Activated CD8-positive, alpha-beta T cell treated with anti-CD3 and anti-CD28 coated beads for 36 hours (primary cell): ENCODE data around the gene RPS5. TPM values are rescaled to one million over a fixed set of nuclear protein-coding genes. Genes with fewer than 3 reads are reported as not detected.

Experiments used
- ATAC-seq: fragments of 200-7000 bp; cut with Tn5 transposase; one replicate; pipeline ENCODE4 v1.10.0; 2021; ENCODE audit warnings: mild to moderate bottlenecking, moderate library complexity
- CTCF ChIA-PET: fragments of 350-600 bp; sonication (Branson Sonifier 250); formaldehyde crosslinking; loops from one replicate; lab custom pipeline; 2021; ENCODE audit warnings: antibody characterized with exemption; lab: Charles Lee
- POLR2A ChIA-PET: fragments of 350-600 bp; sonication (Branson Sonifier 250); formaldehyde crosslinking; loops from one replicate; lab custom pipeline; 2021; ENCODE audit warnings: antibody characterized with exemption; lab: Charles Lee
- DNase-seq: peaks from one replicate; pipeline ENCODE4 v3.0.0-alpha.2; 2020
- H3K27ac Mint-ChIP-seq: one replicate; pipeline ENCODE4 v1.8.0; 2021; ENCODE audit warnings: mild to moderate bottlenecking, mixed read lengths
- H3K27me3 Mint-ChIP-seq: one replicate; pipeline ENCODE4 v1.8.0; 2021; ENCODE audit warnings: mixed read lengths
- H3K36me3 Mint-ChIP-seq: one replicate; pipeline ENCODE4 v1.8.0; 2021; ENCODE audit warnings: low read depth, mixed read lengths
- H3K4me1 Mint-ChIP-seq: one replicate; pipeline ENCODE4 v1.8.0; 2021; ENCODE audit warnings: low read depth, mixed read lengths
- H3K4me3 Mint-ChIP-seq: one replicate; pipeline ENCODE4 v1.8.0; 2021; ENCODE audit warnings: mild to moderate bottlenecking, moderate library complexity, mixed read lengths
- H3K9me3 Mint-ChIP-seq: one replicate; pipeline ENCODE4 v1.8.0; 2021; ENCODE audit warnings: mixed read lengths
- CTCF ChIP-seq: fragments of 200-600 bp; IDR thresholded peaks from one replicate; pipeline ENCODE4 v1.8.0; 2022; ENCODE audit warnings: antibody characterized with exemption, mild to moderate bottlenecking
- intact Hi-C: fragments of 100-400 bp; cut with micrococcal nuclease; formaldehyde crosslinking; loops from one replicate; pipeline ENCODE4 v1.10.0; 2022
- total RNA-seq, 2 experiments: library from RNA; stranded (reverse); gene quantifications; one replicate each; pipeline ENCODE4 v1.2.3, GENCODE V29; 2021

The RPS5 gene
- total RNA-seq, 2 experiments from 2014 or later: 1,906 to 1,936 TPM

DNA sequence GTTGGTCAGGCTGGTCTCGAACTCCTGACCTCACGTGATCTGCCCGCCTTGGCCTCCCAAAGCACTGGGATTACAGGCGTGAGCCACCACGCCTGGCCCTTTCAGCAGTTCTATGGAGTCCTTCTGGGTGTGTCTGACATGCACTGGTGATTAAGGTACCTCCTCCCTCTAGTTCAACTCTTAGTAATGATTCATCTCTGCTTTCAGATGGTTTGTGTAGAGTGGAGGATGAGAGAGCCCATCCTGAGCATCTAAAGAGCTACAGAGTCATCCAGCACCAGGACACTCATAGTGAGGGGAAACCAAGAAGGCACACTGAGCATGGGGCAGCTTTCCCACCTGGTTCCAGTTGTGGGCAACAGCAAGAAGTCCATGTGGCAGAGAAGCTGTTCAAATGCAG lies 29.5 kb downstream of the RPS5 start:
- DNase-seq (no peak), ATAC-seq (no peak)
- Mint-ChIP-seq H3K27ac (no peak overlapping the region), H3K4me1 (peaks cover 4% of the 10 kb centered on the region), H3K9me3 (no peaks in the 10 kb centered on the region), H3K27me3 (no peaks in the 10 kb centered on the region), H3K36me3 (peaks cover 54% of the 10 kb centered on the region), H3K4me3 (no peak overlapping the region)
- ChIA-PET POLR2A (interaction anchor here (3.4 kb wide), 1 partner anchor 8 kb away, joined by 10 read pairs; the partner anchor contains the start of gene ZNF584), CTCF (no interaction called here)
- TF ChIP-seq CTCF: no peak
- intact Hi-C loops: no loop called here

GRCh38 chr19:58417071-58417470 lies 30.0 kb downstream of the RPS5 start:
- POLR2A ChIA-PET: interaction anchor here (0.9 to 3.4 kb wide), 2 partner anchors 8 to 9 kb away, joined by 3 to 10 read pairs; partner anchors contain the start of gene ZNF584
- H3K36me3 Mint-ChIP-seq: peaks cover 56% of the 10 kb centered on the region
- no peaks in the 10 kb centered on the region for H3K27me3 Mint-ChIP-seq
- H3K9me3 Mint-ChIP-seq: no peaks in the 10 kb centered on the region
- DNase-seq (no peak), ATAC-seq (no peak)
- H3K4me3 Mint-ChIP-seq: no peak overlapping the region
- intact Hi-C loops: no loop called here
- H3K27ac Mint-ChIP-seq: no peak overlapping the region
- no peak for TF ChIP-seq CTCF
- peaks cover 4% of the 10 kb centered on the region for H3K4me1 Mint-ChIP-seq
- CTCF ChIA-PET: no interaction called here

DNA sequence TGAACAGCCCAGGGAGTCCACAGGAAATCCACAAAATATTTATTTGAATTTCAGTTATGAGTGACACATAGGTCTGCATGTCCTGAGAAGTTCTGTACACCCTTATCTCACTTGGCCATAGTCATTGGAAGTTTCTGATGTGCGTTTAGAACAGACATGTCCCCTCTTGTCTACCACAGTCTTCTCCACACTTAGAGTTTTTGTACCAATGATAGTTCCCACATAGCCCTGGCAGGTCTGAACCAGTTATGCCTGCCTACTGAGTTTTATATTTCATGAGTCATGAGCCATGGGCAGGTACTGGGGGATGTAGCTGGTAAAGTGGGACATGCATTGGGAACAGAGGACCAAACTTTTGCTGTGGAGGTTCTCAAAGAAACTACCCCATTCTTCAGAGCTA lies 41.5 kb downstream of the RPS5 start:
- peaks cover 48% of the 10 kb centered on the region for H3K36me3 Mint-ChIP-seq
- H3K4me3 Mint-ChIP-seq: no peak overlapping the region
- CTCF ChIA-PET: no interaction called here
- H3K4me1 Mint-ChIP-seq: no peaks in the 10 kb centered on the region
- DNase-seq (no peak), ATAC-seq (no peak)
- intact Hi-C loops: no loop called here
- peaks cover 44% of the 10 kb centered on the region for H3K9me3 Mint-ChIP-seq
- no peaks in the 10 kb centered on the region for H3K27me3 Mint-ChIP-seq
- POLR2A ChIA-PET: interaction anchor here (0.8 kb wide), 1 partner anchor 91 kb away, joined by 3 read pairs; the partner anchor contains the start of gene ZBTB45
- no peak for TF ChIP-seq CTCF
- H3K27ac Mint-ChIP-seq: no peak overlapping the region

GRCh38 chr19:58429745-58430144 lies 42.7 kb downstream of the RPS5 start:
- ATAC-seq (no peak), DNase-seq (no peak)
- Mint-ChIP-seq H3K27ac (no peak overlapping the region), H3K4me3 (no peak overlapping the region), H3K9me3 (peaks cover 56% of the 10 kb centered on the region), H3K4me1 (no peaks in the 10 kb centered on the region), H3K27me3 (no peaks in the 10 kb centered on the region), H3K36me3 (peaks cover 57% of the 10 kb centered on the region)
- intact Hi-C loops: no loop called here
- TF ChIP-seq CTCF: no peak
- ChIA-PET CTCF (interaction anchor here (0.7 to 1.3 kb wide), 2 partner anchors 34 to 90 kb away, joined by 3 to 4 read pairs; partner anchors contain the start of gene ZBTB45), POLR2A (interaction anchor here (0.8 kb wide), 1 partner anchor 90 kb away, joined by 3 read pairs; the partner anchor contains the start of gene ZBTB45)

DNA sequence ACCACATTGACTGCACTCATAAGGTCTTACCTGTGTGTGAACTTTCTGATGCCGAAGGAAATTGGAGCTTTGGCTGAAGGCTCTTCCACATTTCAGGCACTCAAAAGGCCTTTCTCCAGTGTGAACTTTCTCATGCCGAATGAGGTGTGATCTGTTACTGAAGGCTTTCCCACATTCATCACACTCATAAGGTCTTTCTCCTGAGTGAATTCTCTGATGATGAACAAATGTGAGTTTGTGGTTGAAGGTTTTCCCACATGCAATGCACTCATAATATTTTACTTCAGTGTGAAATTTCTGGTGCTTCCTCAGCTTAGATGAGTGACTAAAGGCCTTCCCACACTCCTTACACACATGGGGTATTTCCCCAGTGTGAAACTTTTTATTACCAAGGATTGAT lies 47.1 kb downstream of the RPS5 start:
- Mint-ChIP-seq H3K4me3 (no peak overlapping the region), H3K4me1 (peaks cover 11% of the 10 kb centered on the region), H3K36me3 (peaks cover 93% of the 10 kb centered on the region), H3K27me3 (no peaks in the 10 kb centered on the region), H3K9me3 (peaks cover 78% of the 10 kb centered on the region), H3K27ac (no peak overlapping the region)
- no peak for TF ChIP-seq CTCF
- CTCF ChIA-PET: interaction anchor here (1.0 to 1.1 kb wide), 2 partner anchors 86 to 138 kb away, joined by 3 read pairs; no protein-coding TSS in a partner anchor
- no peak for ATAC-seq
- intact Hi-C loops: no loop called here
- POLR2A ChIA-PET: interaction anchor here (0.8 to 1.3 kb wide), 3 partner anchors 12 to 47 kb away, joined by 3 read pairs; no protein-coding TSS in a partner anchor
- DNase-seq: no peak
